ENCODE results near the gene POM121.
"Not testable (repeated sequence)": the region's sequence is repeated elsewhere in the genome, so short reads cannot be mapped to it uniquely, and the experiment has no call there.

The POM121 gene

GRCh38 chr7:72997887-72998468 is 73.1 kb downstream of the POM121 start:
- not testable (repeated sequence) for DNase-seq (ENCODE audit: low spot score)

Data from GM03348 (cell line).